Measurements from ENCODE around the gene SLC25A43. TPM values are rescaled to one million over a fixed set of nuclear protein-coding genes. Genes with fewer than 3 reads are reported as not detected.
"Not testable (repeated sequence)": the region's sequence is repeated elsewhere in the genome, so short reads cannot be mapped to it uniquely, and the experiment has no call there.

Gene SLC25A43
- total RNA-seq, 1 experiment from 2014 or later = 4.5 TPM

DNA sequence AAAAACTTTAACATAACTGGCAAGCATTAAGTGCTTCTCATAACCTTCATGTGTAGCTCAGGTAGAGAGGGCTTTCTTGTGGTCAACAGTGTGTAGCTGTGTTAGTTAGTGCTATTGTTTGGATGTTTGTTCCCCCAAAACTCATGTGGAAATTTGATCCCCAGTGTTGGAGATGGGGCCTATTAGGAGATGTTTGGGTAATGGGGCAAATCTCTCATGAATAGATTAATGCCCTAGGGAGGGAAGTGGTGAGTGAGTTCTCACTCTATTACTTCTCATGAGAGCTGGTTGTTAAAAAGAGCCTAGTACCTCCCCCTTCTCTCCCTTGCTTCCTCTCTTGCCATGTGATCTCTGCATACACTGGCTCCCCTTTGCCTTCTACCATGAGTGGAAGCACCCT lies 16.5 kb upstream of the SLC25A43 start (continued):
- TF ChIP-seq, protein P1, sequence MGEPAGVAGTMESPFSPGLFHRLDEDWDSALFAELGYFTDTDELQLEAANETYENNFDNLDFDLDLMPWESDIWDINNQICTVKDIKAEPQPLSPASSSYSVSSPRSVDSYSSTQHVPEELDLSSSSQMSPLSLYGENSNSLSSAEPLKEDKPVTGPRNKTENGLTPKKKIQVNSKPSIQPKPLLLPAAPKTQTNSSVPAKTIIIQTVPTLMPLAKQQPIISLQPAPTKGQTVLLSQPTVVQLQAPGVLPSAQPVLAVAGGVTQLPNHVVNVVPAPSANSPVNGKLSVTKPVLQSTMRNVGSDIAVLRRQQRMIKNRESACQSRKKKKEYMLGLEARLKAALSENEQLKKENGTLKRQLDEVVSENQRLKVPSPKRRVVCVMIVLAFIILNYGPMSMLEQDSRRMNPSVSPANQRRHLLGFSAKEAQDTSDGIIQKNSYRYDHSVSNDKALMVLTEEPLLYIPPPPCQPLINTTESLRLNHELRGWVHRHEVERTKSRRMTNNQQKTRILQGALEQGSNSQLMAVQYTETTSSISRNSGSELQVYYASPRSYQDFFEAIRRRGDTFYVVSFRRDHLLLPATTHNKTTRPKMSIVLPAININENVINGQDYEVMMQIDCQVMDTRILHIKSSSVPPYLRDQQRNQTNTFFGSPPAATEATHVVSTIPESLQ (CRISPR knock-in tag; IDR thresholded peaks at IDR 0.05) = no peak

- H3K27me3 Mint-ChIP-seq (ENCODE audit: low read depth); H3K9me3 Mint-ChIP-seq; ATAC-seq; DNase-seq (ENCODE audit: low spot score); H3K36me3 Mint-ChIP-seq; POLR2A ChIA-PET; H3K27ac Mint-ChIP-seq; H3K4me3 Mint-ChIP-seq: not testable (repeated sequence)
- H3K4me1 Mint-ChIP-seq = peaks cover 12% of the 10 kb centered on the region
- CTCF ChIA-PET = interaction anchor here (1.2 kb wide), 1 partner anchor 126 kb away, joined by 3 read pairs; no protein-coding TSS in a partner anchor
Observed at GRCh38 chrX:119386685-119387084, 12.5 kb upstream of the SLC25A43 start.

GRCh38 chrX:119387426-119387825 lies 11.7 kb upstream of the SLC25A43 start:
- POLR2A ChIA-PET; H3K27ac Mint-ChIP-seq; H3K36me3 Mint-ChIP-seq; H3K27me3 Mint-ChIP-seq (ENCODE audit: low read depth); H3K4me3 Mint-ChIP-seq; H3K9me3 Mint-ChIP-seq; DNase-seq (ENCODE audit: low spot score); ATAC-seq: not testable (repeated sequence)
- peaks cover 10% of the 10 kb centered on the region for H3K4me1 Mint-ChIP-seq
- CTCF ChIA-PET = interaction anchor here (1.2 kb wide), 1 partner anchor 125 kb away, joined by 3 read pairs; no protein-coding TSS in a partner anchor

DNA sequence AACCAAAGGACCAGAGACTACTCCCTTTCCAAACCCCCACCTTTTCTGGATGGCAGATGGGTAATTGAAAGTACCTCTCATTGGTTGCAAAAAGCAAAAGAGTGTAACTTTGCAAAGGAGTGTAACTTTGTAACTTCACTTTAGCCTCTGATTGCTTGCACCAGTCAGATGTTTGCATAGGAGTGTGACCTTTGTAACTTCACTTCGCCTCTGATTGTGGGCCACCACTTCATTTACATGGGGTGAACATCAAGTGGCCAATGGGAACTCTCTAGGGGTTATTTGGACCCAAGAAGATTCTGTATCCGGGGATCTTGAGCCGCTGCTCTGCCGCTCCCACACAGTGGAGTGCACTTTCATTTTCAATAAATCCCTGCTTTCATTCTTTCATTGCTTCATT lies 9.9 kb upstream of the SLC25A43 start:
- ChIA-PET POLR2A (no interaction called here), CTCF (interaction anchor here (0.6 to 2.7 kb wide), 5 partner anchors 25 to 128 kb away, joined by 3 to 11 read pairs (median 4); no protein-coding TSS in a partner anchor)
- H3K4me1 Mint-ChIP-seq = peaks cover 10% of the 10 kb centered on the region
- H3K36me3 Mint-ChIP-seq = peaks cover 3% of the 10 kb centered on the region
- no peak overlapping the region for H3K4me3 Mint-ChIP-seq
- peaks cover 10% of the 10 kb centered on the region for H3K9me3 Mint-ChIP-seq
- DNase-seq (ENCODE audit: low spot score) (no peak), ATAC-seq (no peak)
- H3K27me3 Mint-ChIP-seq (ENCODE audit: low read depth) = peaks cover 7% of the 10 kb centered on the region
- H3K27ac Mint-ChIP-seq = no peak overlapping the region
- TF ChIP-seq, protein P2, sequence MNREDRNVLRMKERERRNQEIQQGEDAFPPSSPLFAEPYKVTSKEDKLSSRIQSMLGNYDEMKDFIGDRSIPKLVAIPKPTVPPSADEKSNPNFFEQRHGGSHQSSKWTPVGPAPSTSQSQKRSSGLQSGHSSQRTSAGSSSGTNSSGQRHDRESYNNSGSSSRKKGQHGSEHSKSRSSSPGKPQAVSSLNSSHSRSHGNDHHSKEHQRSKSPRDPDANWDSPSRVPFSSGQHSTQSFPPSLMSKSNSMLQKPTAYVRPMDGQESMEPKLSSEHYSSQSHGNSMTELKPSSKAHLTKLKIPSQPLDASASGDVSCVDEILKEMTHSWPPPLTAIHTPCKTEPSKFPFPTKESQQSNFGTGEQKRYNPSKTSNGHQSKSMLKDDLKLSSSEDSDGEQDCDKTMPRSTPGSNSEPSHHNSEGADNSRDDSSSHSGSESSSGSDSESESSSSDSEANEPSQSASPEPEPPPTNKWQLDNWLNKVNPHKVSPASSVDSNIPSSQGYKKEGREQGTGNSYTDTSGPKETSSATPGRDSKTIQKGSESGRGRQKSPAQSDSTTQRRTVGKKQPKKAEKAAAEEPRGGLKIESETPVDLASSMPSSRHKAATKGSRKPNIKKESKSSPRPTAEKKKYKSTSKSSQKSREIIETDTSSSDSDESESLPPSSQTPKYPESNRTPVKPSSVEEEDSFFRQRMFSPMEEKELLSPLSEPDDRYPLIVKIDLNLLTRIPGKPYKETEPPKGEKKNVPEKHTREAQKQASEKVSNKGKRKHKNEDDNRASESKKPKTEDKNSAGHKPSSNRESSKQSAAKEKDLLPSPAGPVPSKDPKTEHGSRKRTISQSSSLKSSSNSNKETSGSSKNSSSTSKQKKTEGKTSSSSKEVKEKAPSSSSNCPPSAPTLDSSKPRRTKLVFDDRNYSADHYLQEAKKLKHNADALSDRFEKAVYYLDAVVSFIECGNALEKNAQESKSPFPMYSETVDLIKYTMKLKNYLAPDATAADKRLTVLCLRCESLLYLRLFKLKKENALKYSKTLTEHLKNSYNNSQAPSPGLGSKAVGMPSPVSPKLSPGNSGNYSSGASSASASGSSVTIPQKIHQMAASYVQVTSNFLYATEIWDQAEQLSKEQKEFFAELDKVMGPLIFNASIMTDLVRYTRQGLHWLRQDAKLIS (CRISPR knock-in tag; IDR thresholded peaks at IDR 0.05; ENCODE audit: borderline replicate concordance) = no peak
- TF ChIP-seq HMGXB4 (CRISPR knock-in tag; IDR thresholded peaks at IDR 0.05) (no peak), PREB (CRISPR knock-in tag; IDR thresholded peaks at IDR 0.05; ENCODE audit: borderline replicate concordance) (no peak), NFYB (CRISPR knock-in tag; conservative IDR thresholded peaks at IDR 0.05; ENCODE audit: low read depth) (no peak), ESRRA (CRISPR knock-in tag; IDR thresholded peaks at IDR 0.05; ENCODE audit: borderline replicate concordance) (no peak), IRF2 (CRISPR knock-in tag; IDR thresholded peaks at IDR 0.05; ENCODE audit: borderline replicate concordance, low read depth) (no peak), NR1H2 (CRISPR knock-in tag; IDR thresholded peaks at IDR 0.05) (no peak), ZBTB43 (CRISPR knock-in tag; IDR thresholded peaks at IDR 0.05) (no peak), ZNF317 (CRISPR knock-in tag; IDR thresholded peaks at IDR 0.05; ENCODE audit: borderline replicate concordance, low read depth) (no peak), CTCF (IDR thresholded peaks at IDR 0.05) (no peak), OVOL2 (CRISPR knock-in tag; IDR thresholded peaks at IDR 0.05; ENCODE audit: borderline replicate concordance) (no peak), JAZF1 (CRISPR knock-in tag; IDR thresholded peaks at IDR 0.05) (no peak), SMAD4 (CRISPR knock-in tag; IDR thresholded peaks at IDR 0.05) (no peak)
- TF ChIP-seq, protein P3, sequence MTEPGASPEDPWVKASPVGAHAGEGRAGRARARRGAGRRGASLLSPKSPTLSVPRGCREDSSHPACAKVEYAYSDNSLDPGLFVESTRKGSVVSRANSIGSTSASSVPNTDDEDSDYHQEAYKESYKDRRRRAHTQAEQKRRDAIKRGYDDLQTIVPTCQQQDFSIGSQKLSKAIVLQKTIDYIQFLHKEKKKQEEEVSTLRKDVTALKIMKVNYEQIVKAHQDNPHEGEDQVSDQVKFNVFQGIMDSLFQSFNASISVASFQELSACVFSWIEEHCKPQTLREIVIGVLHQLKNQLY (CRISPR knock-in tag; IDR thresholded peaks at IDR 0.05) = no peak

Measured in WTC11 (cell line).